ENCODE results near the gene FAM20A.

DNA sequence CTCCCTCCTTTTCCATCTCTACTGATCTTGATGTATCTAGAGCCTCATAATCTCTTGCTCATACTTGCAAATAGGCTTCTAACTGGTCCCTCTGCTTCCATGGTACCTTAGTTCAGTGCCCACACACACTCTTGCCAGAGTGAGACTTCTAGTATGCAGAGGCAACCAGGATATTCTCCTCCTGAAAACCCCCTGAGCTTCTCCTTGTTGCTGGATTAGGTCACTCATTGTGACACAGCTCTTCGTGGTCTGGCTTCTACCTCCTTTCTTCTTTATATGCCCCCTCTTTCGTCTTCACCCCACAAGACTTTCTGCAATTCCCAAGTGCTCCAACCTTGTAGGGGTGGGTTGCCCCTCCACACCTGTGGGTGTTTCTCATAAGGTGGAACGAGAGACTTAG is 2.5 kb upstream of the FAM20A start:
- TF ChIP-seq, protein P1, sequence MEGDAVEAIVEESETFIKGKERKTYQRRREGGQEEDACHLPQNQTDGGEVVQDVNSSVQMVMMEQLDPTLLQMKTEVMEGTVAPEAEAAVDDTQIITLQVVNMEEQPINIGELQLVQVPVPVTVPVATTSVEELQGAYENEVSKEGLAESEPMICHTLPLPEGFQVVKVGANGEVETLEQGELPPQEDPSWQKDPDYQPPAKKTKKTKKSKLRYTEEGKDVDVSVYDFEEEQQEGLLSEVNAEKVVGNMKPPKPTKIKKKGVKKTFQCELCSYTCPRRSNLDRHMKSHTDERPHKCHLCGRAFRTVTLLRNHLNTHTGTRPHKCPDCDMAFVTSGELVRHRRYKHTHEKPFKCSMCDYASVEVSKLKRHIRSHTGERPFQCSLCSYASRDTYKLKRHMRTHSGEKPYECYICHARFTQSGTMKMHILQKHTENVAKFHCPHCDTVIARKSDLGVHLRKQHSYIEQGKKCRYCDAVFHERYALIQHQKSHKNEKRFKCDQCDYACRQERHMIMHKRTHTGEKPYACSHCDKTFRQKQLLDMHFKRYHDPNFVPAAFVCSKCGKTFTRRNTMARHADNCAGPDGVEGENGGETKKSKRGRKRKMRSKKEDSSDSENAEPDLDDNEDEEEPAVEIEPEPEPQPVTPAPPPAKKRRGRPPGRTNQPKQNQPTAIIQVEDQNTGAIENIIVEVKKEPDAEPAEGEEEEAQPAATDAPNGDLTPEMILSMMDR (IDR thresholded peaks at IDR 0.05; ENCODE audit: borderline replicate concordance, extremely low read depth, low read length, poor library complexity, severe bottlenecking) = no peak
- no peak for TF ChIP-seq EZH2 (IDR thresholded peaks at IDR 0.05; ENCODE audit: borderline replicate concordance, low read depth, low read length, severe bottlenecking)

Data from DND-41 (cell line).